CD4-positive, alpha-beta T cell treated with Interleukin-2 at 100 ng/mL for 4 hours (primary cell): ENCODE results near the gene PTDSS2.

ENCODE experiments used
- DNase-seq: peaks from one replicate; pipeline ENCODE4 v3.0.0-alpha.2; 2020; ENCODE audit warnings: low spot score

PTDSS2 gene

GRCh38 chr11:531919-532526, 81.9 kb downstream of the PTDSS2 start:
- no peak for DNase-seq

GRCh38 chr11:532527-532985, 82.5 kb downstream of the PTDSS2 start:
- DNase-seq, result no peak

GRCh38 chr11:532986-533585, 83.0 kb downstream of the PTDSS2 start:
- no peak for DNase-seq

GRCh38 chr11:533586-534395, 83.7 kb downstream of the PTDSS2 start:
- no peak for DNase-seq

GRCh38 chr11:534396-535209, 84.5 kb downstream of the PTDSS2 start:
- DNase-seq, result peak; percentile 27

- no peak for DNase-seq
Measured at GRCh38 chr11:535210-535518, 85.1 kb downstream of the PTDSS2 start.

GRCh38 chr11:535519-536454, 85.7 kb downstream of the PTDSS2 start, which contains the start of gene HRAS:
HRAS (minus strand) TSS chr11:535576.
- DNase-seq, result peak; percentile 95

- DNase-seq, result peak; percentile 96
Measured at GRCh38 chr11:536841-537621, 87.0 kb downstream of the PTDSS2 start, which contains the start of gene LRRC56. LRRC56 (plus strand) TSS chr11:537527; CDS start chr11:540685, 3,158 bp downstream.

GRCh38 chr11:537622-538430, 87.7 kb downstream of the PTDSS2 start:
- no peak for DNase-seq

GRCh38 chr11:538431-539051, 88.5 kb downstream of the PTDSS2 start:
- DNase-seq, result no peak

- DNase-seq, result no peak
Measured at GRCh38 chr11:539971-540481, 89.9 kb downstream of the PTDSS2 start.
